ENCODE results near the gene LRRC41.

Gene LRRC41

DNA sequence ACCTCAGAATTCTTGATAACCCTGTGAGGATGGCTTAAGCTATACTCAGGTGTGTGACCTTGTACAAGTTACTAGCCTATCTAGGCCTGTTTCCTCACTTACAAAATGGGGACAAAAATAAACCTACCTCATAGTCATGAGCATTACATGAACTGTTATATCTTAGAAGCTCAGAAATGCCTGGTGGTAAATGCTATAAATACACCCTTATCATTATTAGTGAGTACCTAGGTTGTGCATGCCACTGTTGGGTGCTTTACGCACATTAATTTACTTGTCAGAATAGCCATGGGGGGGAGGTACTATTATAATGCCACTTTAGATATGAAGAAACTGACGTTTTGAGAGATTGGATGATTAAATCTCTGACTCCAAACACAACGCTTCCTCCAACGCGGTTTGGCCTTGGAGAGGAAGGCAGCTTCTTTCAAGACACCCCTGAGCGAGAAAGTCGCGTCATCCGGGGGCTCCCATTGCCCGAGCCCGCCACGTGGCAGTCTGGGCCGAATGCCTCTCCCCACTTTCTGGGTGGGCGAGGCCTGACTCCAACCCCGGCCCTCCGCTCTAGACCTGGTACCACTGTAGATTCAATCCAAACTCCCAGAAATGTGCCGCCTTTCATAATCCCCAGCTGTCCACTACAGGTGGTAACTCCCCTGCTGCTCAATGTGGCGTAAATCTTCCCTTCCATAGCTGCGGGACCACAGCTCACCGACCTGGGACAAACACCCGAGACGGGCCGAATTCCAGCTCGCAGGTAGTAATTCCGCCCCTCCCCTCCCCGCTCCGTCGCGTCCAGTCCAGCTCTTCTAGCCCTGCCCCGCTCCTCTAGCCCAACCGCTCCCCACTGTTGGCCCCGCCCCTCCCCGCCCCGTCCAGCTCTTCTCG lies 56.6 kb downstream of the LRRC41 start (continued):
- TF ChIP-seq, protein P1, sequence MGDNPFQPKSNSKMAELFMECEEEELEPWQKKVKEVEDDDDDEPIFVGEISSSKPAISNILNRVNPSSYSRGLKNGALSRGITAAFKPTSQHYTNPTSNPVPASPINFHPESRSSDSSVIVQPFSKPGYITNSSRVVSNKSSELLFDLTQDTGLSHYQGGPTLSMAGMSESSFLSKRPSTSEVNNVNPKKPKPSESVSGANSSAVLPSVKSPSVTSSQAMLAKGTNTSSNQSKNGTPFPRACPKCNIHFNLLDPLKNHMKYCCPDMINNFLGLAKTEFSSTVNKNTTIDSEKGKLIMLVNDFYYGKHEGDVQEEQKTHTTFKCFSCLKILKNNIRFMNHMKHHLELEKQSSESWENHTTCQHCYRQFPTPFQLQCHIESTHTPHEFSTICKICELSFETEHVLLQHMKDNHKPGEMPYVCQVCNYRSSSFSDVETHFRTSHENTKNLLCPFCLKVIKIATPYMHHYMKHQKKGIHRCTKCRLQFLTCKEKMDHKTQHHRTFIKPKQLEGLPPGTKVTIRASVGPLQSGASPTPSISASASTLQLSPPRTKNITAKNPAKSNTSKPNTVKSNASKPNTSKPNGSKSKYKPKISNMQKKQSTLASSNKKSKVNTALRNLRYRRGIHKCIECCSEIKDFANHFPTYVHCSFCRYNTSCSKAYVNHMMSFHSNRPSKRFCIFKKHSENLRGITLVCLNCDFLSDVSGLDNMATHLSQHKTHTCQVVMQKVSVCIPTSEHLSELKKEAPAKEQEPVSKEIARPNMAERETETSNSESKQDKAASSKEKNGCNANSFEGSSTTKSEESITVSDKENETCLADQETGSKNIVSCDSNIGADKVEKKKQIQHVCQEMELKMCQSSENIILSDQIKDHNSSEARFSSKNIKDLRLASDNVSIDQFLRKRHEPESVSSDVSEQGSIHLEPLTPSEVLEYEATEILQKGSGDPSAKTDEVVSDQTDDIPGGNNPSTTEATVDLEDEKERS (tag by site-specific recombination; IDR thresholded peaks at IDR 0.05) = 0 out of 2 replicates have a peak, but pooled peaks have one; percentile 16
- TF ChIP-seq ZNF561 (tag by site-specific recombination; IDR thresholded peaks at IDR 0.05; ENCODE audit: borderline replicate concordance) (no peak; the same call in 1 of the 2 replicates), ZNF324 (tag by site-specific recombination; IDR thresholded peaks at IDR 0.05) (peak; percentile 82), KLF16 (tag by site-specific recombination; IDR thresholded peaks at IDR 0.05) (peak; percentile 80), ZNF112 (tag by site-specific recombination; IDR thresholded peaks at IDR 0.05) (no peak), KLF7 (tag by site-specific recombination; IDR thresholded peaks at IDR 0.05; ENCODE audit: borderline replicate concordance) (peak; percentile 75; the same call in 1 of the 2 replicates), ZEB2 (tag by site-specific recombination; IDR thresholded peaks at IDR 0.05) (peak; percentile 89), ZSCAN30 (tag by site-specific recombination; IDR thresholded peaks at IDR 0.05) (0 out of 2 replicates have a peak, but pooled peaks have one; percentile 6), ZNF155 (tag by site-specific recombination; IDR thresholded peaks at IDR 0.05) (no peak), ZNF785 (tag by site-specific recombination; IDR thresholded peaks at IDR 0.05) (0 out of 2 replicates have a peak, but pooled peaks have one; percentile 41), ZNF558 (tag by site-specific recombination; IDR thresholded peaks at IDR 0.05) (0 out of 2 replicates have a peak, but pooled peaks have one; percentile 39), ZNF701 (tag by site-specific recombination; IDR thresholded peaks at IDR 0.05) (no peak), ZNF600 (tag by site-specific recombination; IDR thresholded peaks at IDR 0.05) (peak; percentile 97), ZBTB8A (tag by site-specific recombination; IDR thresholded peaks at IDR 0.05) (no peak), ZNF629 (tag by site-specific recombination; IDR thresholded peaks at IDR 0.05) (peak; percentile 54), SP7 (tag by site-specific recombination; IDR thresholded peaks at IDR 0.05) (no peak; the same call in none of the 2 replicates), SALL2 (tag by site-specific recombination; IDR thresholded peaks at IDR 0.05; ENCODE audit: borderline replicate concordance) (no peak), YY2 (tag by site-specific recombination; IDR thresholded peaks at IDR 0.05) (no peak)
- TF ChIP-seq, protein P2, sequence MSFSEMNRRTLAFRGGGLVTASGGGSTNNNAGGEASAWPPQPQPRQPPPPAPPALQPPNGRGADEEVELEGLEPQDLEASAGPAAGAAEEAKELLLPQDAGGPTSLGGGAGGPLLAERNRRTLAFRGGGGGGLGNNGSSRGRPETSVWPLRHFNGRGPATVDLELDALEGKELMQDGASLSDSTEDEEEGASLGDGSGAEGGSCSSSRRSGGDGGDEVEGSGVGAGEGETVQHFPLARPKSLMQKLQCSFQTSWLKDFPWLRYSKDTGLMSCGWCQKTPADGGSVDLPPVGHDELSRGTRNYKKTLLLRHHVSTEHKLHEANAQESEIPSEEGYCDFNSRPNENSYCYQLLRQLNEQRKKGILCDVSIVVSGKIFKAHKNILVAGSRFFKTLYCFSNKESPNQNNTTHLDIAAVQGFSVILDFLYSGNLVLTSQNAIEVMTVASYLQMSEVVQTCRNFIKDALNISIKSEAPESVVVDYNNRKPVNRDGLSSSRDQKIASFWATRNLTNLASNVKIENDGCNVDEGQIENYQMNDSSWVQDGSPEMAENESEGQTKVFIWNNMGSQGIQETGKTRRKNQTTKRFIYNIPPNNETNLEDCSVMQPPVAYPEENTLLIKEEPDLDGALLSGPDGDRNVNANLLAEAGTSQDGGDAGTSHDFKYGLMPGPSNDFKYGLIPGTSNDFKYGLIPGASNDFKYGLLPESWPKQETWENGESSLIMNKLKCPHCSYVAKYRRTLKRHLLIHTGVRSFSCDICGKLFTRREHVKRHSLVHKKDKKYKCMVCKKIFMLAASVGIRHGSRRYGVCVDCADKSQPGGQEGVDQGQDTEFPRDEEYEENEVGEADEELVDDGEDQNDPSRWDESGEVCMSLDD (tag by site-specific recombination; IDR thresholded peaks at IDR 0.05) = 0 out of 2 replicates have a peak, but pooled peaks have one; percentile 44
- TF ChIP-seq, protein P3, sequence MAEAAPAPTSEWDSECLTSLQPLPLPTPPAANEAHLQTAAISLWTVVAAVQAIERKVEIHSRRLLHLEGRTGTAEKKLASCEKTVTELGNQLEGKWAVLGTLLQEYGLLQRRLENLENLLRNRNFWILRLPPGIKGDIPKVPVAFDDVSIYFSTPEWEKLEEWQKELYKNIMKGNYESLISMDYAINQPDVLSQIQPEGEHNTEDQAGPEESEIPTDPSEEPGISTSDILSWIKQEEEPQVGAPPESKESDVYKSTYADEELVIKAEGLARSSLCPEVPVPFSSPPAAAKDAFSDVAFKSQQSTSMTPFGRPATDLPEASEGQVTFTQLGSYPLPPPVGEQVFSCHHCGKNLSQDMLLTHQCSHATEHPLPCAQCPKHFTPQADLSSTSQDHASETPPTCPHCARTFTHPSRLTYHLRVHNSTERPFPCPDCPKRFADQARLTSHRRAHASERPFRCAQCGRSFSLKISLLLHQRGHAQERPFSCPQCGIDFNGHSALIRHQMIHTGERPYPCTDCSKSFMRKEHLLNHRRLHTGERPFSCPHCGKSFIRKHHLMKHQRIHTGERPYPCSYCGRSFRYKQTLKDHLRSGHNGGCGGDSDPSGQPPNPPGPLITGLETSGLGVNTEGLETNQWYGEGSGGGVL (tag by site-specific recombination; IDR thresholded peaks at IDR 0.05) = 0 out of 2 replicates have a peak, but pooled peaks have one; percentile 21
- TF ChIP-seq, protein P4, sequence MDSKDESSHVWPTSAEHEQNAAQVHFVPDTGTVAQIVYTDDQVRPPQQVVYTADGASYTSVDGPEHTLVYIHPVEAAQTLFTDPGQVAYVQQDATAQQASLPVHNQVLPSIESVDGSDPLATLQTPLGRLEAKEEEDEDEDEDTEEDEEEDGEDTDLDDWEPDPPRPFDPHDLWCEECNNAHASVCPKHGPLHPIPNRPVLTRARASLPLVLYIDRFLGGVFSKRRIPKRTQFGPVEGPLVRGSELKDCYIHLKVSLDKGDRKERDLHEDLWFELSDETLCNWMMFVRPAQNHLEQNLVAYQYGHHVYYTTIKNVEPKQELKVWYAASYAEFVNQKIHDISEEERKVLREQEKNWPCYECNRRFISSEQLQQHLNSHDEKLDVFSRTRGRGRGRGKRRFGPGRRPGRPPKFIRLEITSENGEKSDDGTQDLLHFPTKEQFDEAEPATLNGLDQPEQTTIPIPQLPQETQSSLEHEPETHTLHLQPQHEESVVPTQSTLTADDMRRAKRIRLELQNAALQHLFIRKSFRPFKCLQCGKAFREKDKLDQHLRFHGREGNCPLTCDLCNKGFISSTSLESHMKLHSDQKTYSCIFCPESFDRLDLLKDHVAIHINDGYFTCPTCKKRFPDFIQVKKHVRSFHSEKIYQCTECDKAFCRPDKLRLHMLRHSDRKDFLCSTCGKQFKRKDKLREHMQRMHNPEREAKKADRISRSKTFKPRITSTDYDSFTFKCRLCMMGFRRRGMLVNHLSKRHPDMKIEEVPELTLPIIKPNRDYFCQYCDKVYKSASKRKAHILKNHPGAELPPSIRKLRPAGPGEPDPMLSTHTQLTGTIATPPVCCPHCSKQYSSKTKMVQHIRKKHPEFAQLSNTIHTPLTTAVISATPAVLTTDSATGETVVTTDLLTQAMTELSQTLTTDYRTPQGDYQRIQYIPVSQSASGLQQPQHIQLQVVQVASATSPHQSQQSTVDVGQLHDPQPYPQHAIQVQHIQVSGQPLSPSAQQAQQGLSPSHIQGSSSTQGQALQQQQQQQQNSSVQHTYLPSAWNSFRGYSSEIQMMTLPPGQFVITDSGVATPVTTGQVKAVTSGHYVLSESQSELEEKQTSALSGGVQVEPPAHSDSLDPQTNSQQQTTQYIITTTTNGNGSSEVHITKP (tag by site-specific recombination; IDR thresholded peaks at IDR 0.05) = peak; percentile 96

Measured in HEK293 (cell line).